Measurements from ENCODE around the gene ZNF836. TPM values are rescaled to one million over a fixed set of nuclear protein-coding genes. Genes with fewer than 3 reads are reported as not detected.

ZNF836 gene
- total and polyA plus RNA-seq, 2 of the 13 experiments (the other 11 are each of a cell fraction or from before 2014, with no cell fraction given), result 1.6 to 5.3 TPM

GRCh38 chr19:52139252-52140031 lies 32.0 kb downstream of the ZNF836 start, which contains the start of gene ZNF616 (continued):
- TF ChIP-seq PHF5A (CRISPR knock-in tag; IDR thresholded peaks at IDR 0.05; ENCODE audit: low read depth, unreplicated experiment) (no peak), ZNF44 (CRISPR knock-in tag; IDR thresholded peaks at IDR 0.05) (no peak), FOSL2 (CRISPR knock-in tag; IDR thresholded peaks at IDR 0.05) (no peak), ZNF598 (CRISPR knock-in tag; IDR thresholded peaks at IDR 0.05; ENCODE audit: borderline replicate concordance) (no peak), CREB1 (IDR thresholded peaks at IDR 0.05) (no peak), CREB1 (CRISPR knock-in tag; IDR thresholded peaks at IDR 0.05) (no peak), XBP1 (CRISPR knock-in tag; IDR thresholded peaks at IDR 0.05) (no peak), MLXIP (CRISPR knock-in tag; IDR thresholded peaks at IDR 0.05; ENCODE audit: borderline replicate concordance) (no peak), LBX2 (CRISPR knock-in tag; IDR thresholded peaks at IDR 0.05; ENCODE audit: borderline replicate concordance) (no peak), NR0B2 (CRISPR knock-in tag; IDR thresholded peaks at IDR 0.05) (no peak), RXRA (CRISPR knock-in tag; IDR thresholded peaks at IDR 0.05) (no peak; the same call in 1 of the 2 replicates), ZNF121 (CRISPR knock-in tag; IDR thresholded peaks at IDR 0.05) (no peak), HOXA5 (CRISPR knock-in tag; IDR thresholded peaks at IDR 0.05) (no peak), KLF11 (CRISPR knock-in tag; IDR thresholded peaks at IDR 0.05) (0 out of 2 replicates have a peak, but pooled peaks have one; percentile 17), ZNF318 (CRISPR knock-in tag; IDR thresholded peaks at IDR 0.05) (peak; percentile 93), ZNF530 (CRISPR knock-in tag; IDR thresholded peaks at IDR 0.05; ENCODE audit: low read depth) (no peak), NFE2L1 (CRISPR knock-in tag; IDR thresholded peaks at IDR 0.05; ENCODE audit: borderline replicate concordance) (no peak), NFIB (CRISPR knock-in tag; IDR thresholded peaks at IDR 0.05; ENCODE audit: borderline replicate concordance) (no peak)

Measured in HepG2 (cell line).